GM12873 (cell line): ENCODE data around the gene MYO10.

Experiments
- CTCF ChIP-seq: IDR thresholded peaks from 2 replicates; pipeline ENCODE4 v1.5.1; 2012; ENCODE audit warnings: low read depth, mild to moderate bottlenecking, moderate library complexity, low read length, control low read depth; ENCODE audit not compliant: insufficient read depth; ENCODE audit errors: missing control alignments

Gene MYO10

DNA sequence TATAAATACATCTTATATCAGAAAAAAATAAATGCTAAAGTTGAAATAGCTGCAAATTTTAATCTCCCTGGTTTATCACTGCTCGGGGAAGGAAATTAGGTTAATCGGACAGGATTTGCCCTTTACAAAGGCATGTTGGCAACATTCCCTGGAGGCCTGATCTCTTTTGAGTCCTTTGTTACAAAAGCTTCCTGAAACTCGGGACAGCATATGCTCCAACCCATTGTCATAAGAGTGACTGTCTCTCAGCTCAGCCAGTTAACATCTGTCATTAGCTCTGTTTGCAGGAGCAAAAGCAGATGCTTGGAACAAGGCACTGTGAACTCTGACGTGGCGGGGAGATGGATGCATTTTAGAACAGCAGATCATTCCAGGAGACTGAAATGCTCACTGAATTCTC lies 80.6 kb downstream of the MYO10 start:
- TF ChIP-seq CTCF: no peak

- no peak for TF ChIP-seq CTCF
These were observed 81.7 kb downstream of the MYO10 start for GRCh38 chr5:16854351-16854750.

DNA sequence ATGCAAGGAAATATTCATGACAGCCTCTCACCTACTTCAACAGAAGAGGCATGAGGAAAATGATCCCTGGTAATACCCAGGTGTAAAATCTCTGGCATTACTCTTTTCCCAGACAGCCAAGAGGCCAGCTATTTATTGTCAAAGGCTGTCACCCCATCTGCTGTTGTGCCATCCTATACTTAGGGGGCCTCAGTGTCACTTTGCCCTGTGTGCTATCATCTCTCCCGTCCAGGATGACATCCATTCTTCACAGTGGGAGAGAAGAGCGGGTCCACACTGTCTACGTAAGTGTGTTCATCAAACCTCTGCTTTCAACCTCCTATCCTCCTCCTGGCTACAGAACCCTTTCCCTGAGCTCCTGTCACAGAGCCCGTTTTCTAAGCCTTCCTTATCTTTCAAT lies 82.6 kb downstream of the MYO10 start:
- no peak for TF ChIP-seq CTCF

DNA sequence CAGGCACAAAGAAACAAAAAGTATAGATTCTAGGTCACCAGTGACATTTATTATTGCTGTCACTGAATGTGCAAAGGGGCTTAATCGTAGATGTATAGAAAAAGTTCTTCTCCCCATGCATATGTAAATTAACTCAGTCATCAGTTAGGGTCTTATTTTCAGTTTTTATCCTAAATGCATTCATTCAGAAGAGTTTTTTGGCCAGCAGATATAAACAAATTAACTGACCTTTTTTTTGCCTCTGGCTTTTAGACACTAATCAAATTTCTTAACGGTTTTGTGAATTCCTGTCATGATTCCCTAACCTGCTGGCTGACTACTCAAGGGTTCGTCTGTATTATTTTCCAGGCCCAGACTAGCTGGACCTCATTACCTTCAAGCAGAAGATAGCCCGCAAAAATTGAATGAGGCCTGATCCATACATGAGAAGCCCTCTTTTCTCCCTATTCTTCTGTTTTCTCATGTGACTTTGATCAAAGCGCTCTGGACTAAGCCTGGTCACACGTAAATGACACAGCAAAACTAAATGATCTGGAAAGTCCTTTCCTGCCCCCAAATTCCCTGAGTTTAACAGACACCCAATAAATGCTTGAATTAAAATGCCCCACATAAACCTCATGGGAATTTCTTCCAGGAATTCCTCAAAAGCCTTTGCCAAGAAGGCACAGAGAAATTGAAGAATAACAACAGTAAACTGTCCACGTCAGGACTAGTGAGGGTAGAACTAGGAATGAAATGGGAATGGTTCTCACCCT lies 83.7 kb downstream of the MYO10 start:
- no peak for TF ChIP-seq CTCF

- no peak for TF ChIP-seq CTCF
These were observed 86.3 kb downstream of the MYO10 start for GRCh38 chr5:16849775-16850174.

DNA sequence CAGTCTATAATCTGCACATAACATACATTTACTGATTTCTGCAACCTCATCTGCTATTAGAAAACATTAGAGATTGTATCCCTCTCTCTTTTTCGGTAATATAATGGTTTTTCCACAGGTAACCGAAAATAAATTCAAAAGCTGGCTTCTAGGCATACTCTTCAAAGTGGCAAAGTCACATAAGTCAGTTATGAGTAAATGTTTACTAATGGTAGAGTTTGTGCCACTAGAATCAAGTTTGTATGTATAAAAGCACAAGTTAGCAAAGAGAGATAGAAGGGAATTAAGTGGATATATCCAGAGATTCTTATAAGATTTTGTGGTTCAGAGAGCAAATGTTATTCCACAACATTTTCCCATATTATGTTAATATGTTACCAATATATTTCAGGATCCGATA lies 86.9 kb downstream of the MYO10 start:
- no peak for TF ChIP-seq CTCF

GRCh38 chr5:16844952-16845351 lies 91.1 kb downstream of the MYO10 start:
- no peak for TF ChIP-seq CTCF
